Small intestine (tissue), 7 donors: Measurements from ENCODE around the gene ENOX1. TPM values are rescaled to one million over a fixed set of nuclear protein-coding genes. Genes with fewer than 3 reads are reported as not detected.

Source experiments
- DNase-seq, 2 donors: peaks; one replicate each; pipeline versions ENCODE4 v3.0.0 to v3.0.0-alpha.2; 2013
- FAIRE-seq: peaks from 2 replicates; lab custom pipeline; 2012; peaks lifted over from hg19 to GRCh38; lab: Jason Lieb, UNC
- H3K27ac ChIP-seq, 3 donors: one replicate each; pipeline ENCODE4 v1.5.1; 2013; ENCODE audit warnings: low read length in 2 of 3, mild to moderate bottlenecking in 2 of 3, control low read depth in 1 of 3, inconsistent platforms in 1 of 3, low read depth in 1 of 3, moderate library complexity in 1 of 3
- H3K27me3 ChIP-seq, 3 donors: one replicate each; pipeline ENCODE4 v1.6.1; 2013; ENCODE audit warnings: low read length in 3 of 3, inconsistent platforms in 1 of 3; ENCODE audit not compliant: control insufficient read depth in 3 of 3, insufficient read depth in 3 of 3
- H3K36me3 ChIP-seq, 3 donors: one replicate each; pipeline ENCODE4 v1.6.1; 2013; ENCODE audit warnings: low read length in 3 of 3, inconsistent platforms in 1 of 3, low read depth in 1 of 3, mild to moderate bottlenecking in 1 of 3, moderate library complexity in 1 of 3; ENCODE audit not compliant: control insufficient read depth in 3 of 3, insufficient read depth in 2 of 3
- H3K4me1 ChIP-seq, 3 donors: one replicate each; pipeline ENCODE4 v1.6.1; 2013; ENCODE audit warnings: low read length in 2 of 3, inconsistent platforms in 1 of 3, low read depth in 1 of 3, mild to moderate bottlenecking in 1 of 3, moderate library complexity in 1 of 3; ENCODE audit not compliant: control insufficient read depth in 3 of 3, insufficient read depth in 2 of 3
- H3K4me3 ChIP-seq, 3 donors: one replicate each; pipeline ENCODE4 v1.5.1; 2013; ENCODE audit warnings: low read length in 3 of 3, control low read depth in 1 of 3, inconsistent platforms in 1 of 3, low read depth in 1 of 3, mild to moderate bottlenecking in 1 of 3, moderate library complexity in 1 of 3
- H3K9me3 ChIP-seq, 2 donors: one replicate each; pipeline ENCODE4 v1.6.1; 2013; ENCODE audit warnings: low read depth in 1 of 2, low read length in 1 of 2; ENCODE audit not compliant: control insufficient read depth in 2 of 2, insufficient read depth in 1 of 2
- WGBS, 3 donors: extraction: QIAGEN DNeasy Blood & Tissue Kit; methylation state at CpG; one replicate each; pipeline ENCODE4 v1.1.7; 2013; 5-methylcytosine and 5-hydroxymethylcytosine counted together
- polyA plus RNA-seq, 4 donors: library from polyadenylated mRNA; stranded (reverse) in 3 of 4; unstranded in 1 of 4; fragments of 200-250 nt in 3 of 4; fragments of 120-200 nt in 1 of 4; gene quantifications; one replicate each; pipeline versions ENCODE4 v1.2.1 to v1.2.3, GENCODE V29; 2013
- donor health status: healthy with polysubstance abuse.
- donor health status: control.
- donor health status: control.
- donor health status: Bipolar disorder and iron deficiency.
- donor health status: healthy.

ENOX1 gene
- polyA plus RNA-seq, 4 donors = 0.27 to 0.87 (median 0.72) TPM; not detected in 1

DNA sequence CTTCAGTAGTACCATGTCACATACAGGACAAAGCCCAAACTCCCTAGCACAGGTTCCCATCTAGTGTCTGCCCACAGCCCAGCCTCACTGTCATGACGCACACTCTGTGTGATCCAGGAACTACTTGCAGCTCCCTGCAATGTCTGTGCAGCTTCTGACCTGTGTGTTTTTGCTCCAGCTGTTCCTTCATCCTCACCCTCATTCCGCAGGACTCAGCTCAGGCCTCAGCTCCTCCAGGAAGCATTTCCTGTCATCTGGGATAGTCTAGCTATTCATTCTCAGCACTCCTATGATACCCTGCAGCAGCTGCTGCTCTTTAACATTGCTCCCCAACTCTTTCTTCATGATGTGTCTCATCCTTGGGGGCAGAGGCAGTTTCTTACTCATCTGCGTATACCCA lies 56.1 kb downstream of the ENOX1 start:
- no peak for FAIRE-seq
- Histone ChIP-seq H3K9me3 (no peaks in the 10 kb centered on the region), H3K27ac (no peak overlapping the region), H3K27me3 (peaks cover 0 to 4% (median 0%) of the 10 kb centered on the region in 3 donors), H3K36me3 (no peaks in the 10 kb centered on the region), H3K4me3 (no peak overlapping the region), H3K4me1 (no peaks in the 10 kb centered on the region)
- DNase-seq = peak in 1 of 2 donors; percentile 4
- 72 to 81% (median 73%) methylated on average over 3 of the region's 3 CpGs for WGBS, 3 donors

DNA sequence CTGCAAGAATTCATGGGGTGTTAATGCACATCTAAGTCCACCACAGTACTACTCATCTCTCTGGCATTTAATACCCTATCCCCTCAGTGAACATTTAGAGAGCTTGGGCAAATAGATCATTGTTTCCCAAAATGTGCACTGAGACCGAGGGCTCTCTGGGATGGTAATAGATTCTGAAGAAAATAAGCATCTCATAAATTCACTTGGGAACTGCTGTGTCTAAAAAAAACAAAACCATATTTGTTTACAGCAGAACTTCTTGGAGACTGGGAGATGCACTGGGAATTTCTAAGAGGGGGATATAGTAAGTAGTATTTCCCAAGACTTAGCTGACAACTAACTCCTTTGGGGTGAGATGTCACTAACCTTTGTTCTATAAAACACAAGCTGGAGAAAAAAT lies 58.4 kb downstream of the ENOX1 start:
- H3K4me3 ChIP-seq = no peak overlapping the region
- no peaks in the 10 kb centered on the region for H3K9me3 ChIP-seq
- 51 to 93% (median 67%) methylated on average over 1 of the region's 1 CpG for WGBS, 3 donors
- DNase-seq (no peak), FAIRE-seq (no peak)
- peaks cover 0 to 4% (median 0%) of the 10 kb centered on the region in 3 donors for H3K27me3 ChIP-seq
- no peak overlapping the region for H3K27ac ChIP-seq
- H3K36me3 ChIP-seq = no peaks in the 10 kb centered on the region
- H3K4me1 ChIP-seq = no peaks in the 10 kb centered on the region

DNA sequence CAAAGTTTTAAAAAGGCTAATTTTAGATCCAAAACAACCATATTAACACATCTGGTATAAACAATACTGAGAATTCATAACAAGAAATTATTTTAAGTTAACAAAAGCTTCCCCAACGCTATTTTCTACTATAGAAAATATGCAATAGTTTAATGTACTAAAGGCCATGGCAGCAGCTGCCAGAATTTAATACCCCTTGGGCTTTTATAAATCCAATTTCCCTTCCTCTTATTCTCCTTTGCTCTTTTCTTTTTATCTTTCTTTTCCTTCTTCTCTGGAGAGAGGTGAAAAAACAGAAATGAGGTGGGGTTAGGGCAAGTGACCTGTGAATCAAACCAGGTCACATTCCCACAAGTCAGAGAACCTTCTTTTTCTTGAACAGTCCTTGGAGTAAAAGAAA lies 58.9 kb downstream of the ENOX1 start:
- Histone ChIP-seq H3K27ac (no peak overlapping the region), H3K4me3 (no peak overlapping the region), H3K27me3 (peaks cover 0 to 4% (median 0%) of the 10 kb centered on the region in 3 donors), H3K36me3 (no peaks in the 10 kb centered on the region), H3K9me3 (no peaks in the 10 kb centered on the region), H3K4me1 (no peaks in the 10 kb centered on the region)
- FAIRE-seq (no peak), DNase-seq (no peak)
- WGBS, 3 donors = 55 to 76% (median 75%) methylated on average over 1 of the region's 1 CpG

DNA sequence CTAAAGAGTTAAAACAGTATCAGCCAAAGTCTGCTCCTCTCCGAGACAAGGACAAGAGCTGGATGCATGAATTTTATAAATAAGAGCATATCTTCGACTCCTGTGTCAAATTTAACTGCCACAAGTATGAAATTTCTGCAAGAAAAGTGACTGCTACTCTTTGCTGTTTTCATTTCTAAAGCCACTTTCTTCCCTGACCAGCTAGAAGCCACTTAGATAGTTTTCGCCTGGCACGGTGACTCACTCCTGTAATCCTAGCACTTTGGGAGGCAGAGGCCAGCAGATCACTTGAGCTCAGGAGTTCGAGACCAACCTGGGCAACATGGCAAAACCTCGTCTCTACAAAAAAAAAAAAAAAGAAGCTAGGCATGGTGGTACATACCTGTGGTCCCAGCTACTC lies 61.3 kb downstream of the ENOX1 start:
- WGBS, 3 donors = 65 to 80% (median 65%) methylated on average over 6 of the region's 6 CpGs
- FAIRE-seq (no peak), DNase-seq (no peak)
- Histone ChIP-seq H3K9me3 (no peaks in the 10 kb centered on the region), H3K36me3 (no peaks in the 10 kb centered on the region), H3K27ac (no peak overlapping the region), H3K4me3 (no peak overlapping the region), H3K4me1 (no peaks in the 10 kb centered on the region), H3K27me3 (peaks cover 0 to 2% (median 0%) of the 10 kb centered on the region in 3 donors)

DNA sequence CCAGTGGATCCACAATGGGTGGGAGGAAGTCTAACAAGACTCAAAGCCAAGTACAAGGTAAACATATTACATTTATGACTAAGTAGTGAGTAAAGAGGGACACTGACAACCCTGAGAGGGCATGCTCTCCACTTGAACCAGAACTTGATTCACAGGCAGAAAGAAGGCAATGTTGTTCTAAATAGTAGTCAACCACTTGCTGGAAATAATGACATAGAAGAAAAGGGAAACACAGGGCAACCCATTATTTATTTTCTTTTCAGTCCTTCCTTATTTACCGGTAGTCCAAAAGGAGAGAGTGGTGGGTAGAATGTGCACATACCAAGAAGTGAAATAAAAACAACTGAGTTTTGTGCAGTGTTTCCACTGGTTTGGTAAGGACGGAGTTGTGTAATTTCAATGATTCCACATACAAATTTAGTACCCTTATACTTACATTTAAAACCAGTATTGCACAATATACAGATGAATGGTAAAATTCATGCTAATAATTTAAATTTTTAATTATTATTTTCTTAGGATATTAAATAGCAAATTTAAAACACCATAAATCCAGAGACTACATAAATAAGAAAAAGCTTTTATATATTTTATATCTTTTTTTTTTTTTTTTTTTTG lies 65.9 kb downstream of the ENOX1 start:
- no peak for FAIRE-seq

DNA sequence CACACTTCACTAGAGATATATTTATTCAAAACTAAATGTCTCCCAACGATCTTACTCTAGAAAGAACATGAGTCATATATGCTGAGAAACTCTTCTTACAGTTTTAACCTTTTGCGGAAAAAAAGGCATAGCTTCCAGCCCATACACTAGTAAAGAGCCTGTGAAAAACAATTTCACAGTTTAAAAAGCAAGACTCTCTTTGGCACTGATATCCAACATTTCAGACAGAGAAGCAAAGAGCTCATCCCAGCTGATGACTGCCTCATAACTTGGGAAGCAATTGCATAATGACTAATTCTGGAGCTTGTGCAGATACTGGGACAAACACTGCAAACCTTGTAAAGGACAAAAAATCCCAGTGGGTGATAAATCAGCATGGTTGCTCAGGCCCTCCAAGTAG lies 88.0 kb downstream of the ENOX1 start:
- no peaks in the 10 kb centered on the region for H3K9me3 ChIP-seq
- H3K36me3 ChIP-seq = no peaks in the 10 kb centered on the region
- no peak for DNase-seq
- no peak for FAIRE-seq
- H3K27ac ChIP-seq = no peak overlapping the region
- H3K4me1 ChIP-seq = no peaks in the 10 kb centered on the region
- WGBS, 3 donors = 51 to 58% (median 56%) methylated on average over 2 of the region's 2 CpGs
- no peak overlapping the region for H3K4me3 ChIP-seq
- H3K27me3 ChIP-seq = no peaks in the 10 kb centered on the region

More for the DNA sequence above, 65.9 kb downstream of the ENOX1 start:
- no peak overlapping the region for H3K27ac ChIP-seq
- H3K9me3 ChIP-seq = no peaks in the 10 kb centered on the region
- H3K36me3 ChIP-seq = no peaks in the 10 kb centered on the region
- 40 to 48% (median 46%) methylated on average over 2 of the region's 2 CpGs for WGBS, 3 donors
- no peak for DNase-seq
- H3K27me3 ChIP-seq = no peaks in the 10 kb centered on the region
- H3K4me1 ChIP-seq = no peaks in the 10 kb centered on the region
- no peak overlapping the region for H3K4me3 ChIP-seq

DNA sequence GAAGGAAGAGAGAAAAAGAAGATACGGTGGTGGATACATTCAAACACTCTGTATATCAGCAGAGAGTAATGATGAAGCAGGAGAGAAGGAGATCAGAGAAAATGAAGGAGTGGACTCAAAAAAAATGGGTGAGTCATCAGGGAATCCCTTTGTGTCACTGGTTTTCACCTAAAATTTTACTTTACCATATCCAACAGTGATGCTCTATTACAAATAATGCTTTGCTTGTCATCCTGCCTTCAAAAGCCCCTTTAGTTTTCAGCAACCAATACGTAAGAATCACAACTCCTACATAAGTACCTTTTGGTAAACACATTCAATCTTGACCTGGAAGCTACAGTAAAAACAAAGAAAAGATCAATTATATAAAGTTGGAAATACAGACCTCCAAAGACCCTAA lies 88.8 kb downstream of the ENOX1 start:
- DNase-seq (no peak), FAIRE-seq (no peak)
- Histone ChIP-seq H3K4me1 (no peaks in the 10 kb centered on the region), H3K4me3 (no peak overlapping the region), H3K27me3 (no peaks in the 10 kb centered on the region), H3K27ac (no peak overlapping the region), H3K36me3 (no peaks in the 10 kb centered on the region), H3K9me3 (no peaks in the 10 kb centered on the region)
- 74 to 86% (median 77%) methylated on average over 2 of the region's 2 CpGs for WGBS, 3 donors

DNA sequence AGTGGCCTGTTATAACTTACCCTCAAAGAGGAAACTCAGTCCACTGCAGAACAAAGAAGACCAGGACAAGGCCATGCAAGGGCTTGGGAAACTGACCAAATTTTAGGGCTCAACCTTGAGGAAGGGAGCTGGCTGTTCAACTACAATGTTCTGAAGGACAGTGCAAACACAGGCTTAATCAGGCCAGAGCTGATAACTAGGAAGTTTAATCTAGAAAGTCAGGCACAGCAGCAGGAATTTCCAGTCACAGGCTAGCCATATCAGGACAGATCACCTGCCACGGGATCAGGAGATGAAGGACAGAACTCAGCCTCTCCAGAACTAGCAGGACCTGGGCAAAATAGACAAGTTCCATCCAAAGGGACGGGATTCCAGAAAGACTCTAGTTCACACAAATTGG lies 89.4 kb downstream of the ENOX1 start:
- no peak overlapping the region for H3K27ac ChIP-seq
- no peak overlapping the region for H3K4me3 ChIP-seq
- FAIRE-seq = no peak
- no peak for DNase-seq
- 40 to 70% (median 61%) methylated on average over 2 of the region's 2 CpGs for WGBS, 3 donors
- H3K4me1 ChIP-seq = no peaks in the 10 kb centered on the region
- H3K27me3 ChIP-seq = no peaks in the 10 kb centered on the region
- H3K36me3 ChIP-seq = no peaks in the 10 kb centered on the region
- no peaks in the 10 kb centered on the region for H3K9me3 ChIP-seq

DNA sequence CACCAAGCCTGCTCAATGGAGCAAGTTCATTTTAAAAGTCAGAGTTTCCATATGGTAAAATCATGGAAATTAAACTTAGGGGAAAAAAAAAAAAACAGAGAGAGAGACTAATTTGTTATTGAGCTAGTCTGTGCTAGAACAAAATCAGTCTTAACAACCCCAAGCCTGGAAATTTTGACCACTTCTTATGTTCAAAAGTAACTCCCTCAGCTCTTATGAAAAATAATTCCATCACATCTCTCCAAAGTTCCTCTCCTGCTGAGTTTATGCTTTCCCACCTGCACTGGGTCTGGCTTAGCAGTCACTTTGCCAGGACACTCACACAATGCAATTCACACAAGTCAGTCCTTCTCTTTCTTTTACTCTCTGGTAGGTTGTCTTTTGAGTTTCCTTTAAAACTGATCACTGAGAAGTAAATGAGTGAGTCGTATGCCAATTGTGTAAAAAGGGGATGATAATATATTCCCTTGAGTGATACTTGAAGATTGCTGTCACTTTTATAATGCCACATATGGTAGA lies 92.6 kb downstream of the ENOX1 start:
- Histone ChIP-seq H3K27ac (no peak overlapping the region), H3K9me3 (no peaks in the 10 kb centered on the region), H3K4me1 (no peaks in the 10 kb centered on the region), H3K27me3 (no peaks in the 10 kb centered on the region), H3K4me3 (no peak overlapping the region), H3K36me3 (no peaks in the 10 kb centered on the region)
- DNase-seq (no peak), FAIRE-seq (no peak)
- WGBS, 3 donors = 70 to 84% (median 76%) methylated on average over 1 of the region's 1 CpG
